H1 (cell line): ENCODE results near the gene RASGEF1C.

Source experiments
- CBX8 ChIP-seq: fragments of 300-800, 300-1000 bp; sonication (generic); IDR thresholded peaks from 2 replicates; pipeline ENCODE4 v1.7.1; 2016; ENCODE audit warnings: low read depth, low read length, borderline replicate concordance
- CREB1 ChIP-seq: IDR thresholded peaks from 2 replicates; pipeline ENCODE4 v1.6.1; 2012; ENCODE audit warnings: inconsistent platforms
- EZH2 ChIP-seq: fragments of 200-600 bp; sonication (generic); IDR thresholded peaks from 2 replicates; pipeline ENCODE4 v1.7.1; 2012; ENCODE audit warnings: low read depth, mild to moderate bottlenecking, moderate library complexity, low read length, inconsistent platforms; ENCODE audit not compliant: severe bottlenecking
- GABPA ChIP-seq: IDR thresholded peaks from 2 replicates; pipeline ENCODE4 v1.6.1; 2011; ENCODE audit warnings: mild to moderate bottlenecking, low read length, moderate library complexity, borderline replicate concordance; ENCODE audit not compliant: insufficient read depth
- JUN ChIP-seq: IDR thresholded peaks from 2 replicates; pipeline ENCODE4 v1.6.1; 2011; ENCODE audit warnings: low read depth, mild to moderate bottlenecking, improper control_type of control experiment, low read length
- MAFK ChIP-seq: IDR thresholded peaks from 2 replicates; pipeline ENCODE4 v1.6.1; 2012; ENCODE audit warnings: low read depth, mild to moderate bottlenecking, improper control_type of control experiment, low read length
- POLR2A ChIP-seq, 2 experiments: IDR thresholded peaks; 1 replicate in 1 of 2; 2 replicates in 1 of 2; pipeline ENCODE4 v1.6.1; 2011; ENCODE audit warnings: low read depth in 2 of 2, low read length in 2 of 2, mild to moderate bottlenecking in 2 of 2; ENCODE audit errors: control extremely low read depth in 1 of 2
- POU5F1 ChIP-seq: IDR thresholded peaks from 2 replicates; pipeline ENCODE4 v1.6.1; 2011; ENCODE audit warnings: low read depth, mild to moderate bottlenecking, low read length, moderate library complexity
- SP1 ChIP-seq: IDR thresholded peaks from 2 replicates; pipeline ENCODE4 v1.6.1; 2011; ENCODE audit warnings: low read depth, low read length
- TF ChIP-seq, protein P1 (sequence below), 3 experiments: IDR thresholded peaks; 1 replicate in 2 of 3; 2 replicates in 1 of 3; pipeline versions ENCODE4 v1.5.1 to v1.6.1; 2011; ENCODE audit warnings: low read length in 3 of 3, mild to moderate bottlenecking in 3 of 3, inconsistent platforms in 2 of 3, low read depth in 1 of 3, moderate library complexity in 1 of 3; ENCODE audit not compliant: insufficient read depth in 1 of 3; ENCODE audit errors: control extremely low read depth in 1 of 3
- TF ChIP-seq, protein P2 (sequence below): IDR thresholded peaks from 2 replicates; pipeline ENCODE4 v1.6.1; 2011; ENCODE audit warnings: low read depth, mild to moderate bottlenecking, low read length; ENCODE audit not compliant: insufficient read depth

DNA sequence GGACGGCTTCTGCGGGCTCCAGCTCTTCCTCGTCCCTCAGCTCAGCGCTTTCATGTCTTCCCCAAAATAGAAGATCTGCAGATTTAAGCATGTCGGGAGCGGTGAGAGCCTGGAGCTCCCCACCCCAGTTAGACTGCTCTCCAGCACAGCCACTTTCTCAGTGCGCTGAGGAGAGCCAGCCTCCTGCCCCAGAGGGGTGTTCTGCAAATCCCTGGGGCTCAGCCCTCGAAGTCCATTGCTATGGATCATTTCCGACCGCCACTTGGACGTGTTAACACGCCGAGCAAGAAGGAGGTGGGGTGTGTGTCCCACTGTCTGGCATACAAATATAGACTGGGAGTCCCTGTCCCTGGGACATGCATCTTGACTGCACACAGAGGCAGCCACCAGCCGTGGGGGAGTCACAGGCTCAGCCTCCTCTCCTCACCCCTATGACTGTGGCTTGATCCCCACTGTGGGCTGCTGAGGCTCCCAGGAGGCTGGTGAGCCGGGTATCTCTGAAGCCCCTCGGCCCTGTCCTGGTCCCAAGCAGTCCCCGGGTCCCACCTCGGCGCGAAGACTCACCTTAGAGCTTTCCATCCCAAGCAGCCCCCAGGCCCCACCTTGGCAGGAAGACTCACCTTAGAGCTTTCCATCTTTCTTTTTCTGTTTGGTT lies 107.4 kb downstream of the RASGEF1C start:
- TF ChIP-seq, protein P1, sequence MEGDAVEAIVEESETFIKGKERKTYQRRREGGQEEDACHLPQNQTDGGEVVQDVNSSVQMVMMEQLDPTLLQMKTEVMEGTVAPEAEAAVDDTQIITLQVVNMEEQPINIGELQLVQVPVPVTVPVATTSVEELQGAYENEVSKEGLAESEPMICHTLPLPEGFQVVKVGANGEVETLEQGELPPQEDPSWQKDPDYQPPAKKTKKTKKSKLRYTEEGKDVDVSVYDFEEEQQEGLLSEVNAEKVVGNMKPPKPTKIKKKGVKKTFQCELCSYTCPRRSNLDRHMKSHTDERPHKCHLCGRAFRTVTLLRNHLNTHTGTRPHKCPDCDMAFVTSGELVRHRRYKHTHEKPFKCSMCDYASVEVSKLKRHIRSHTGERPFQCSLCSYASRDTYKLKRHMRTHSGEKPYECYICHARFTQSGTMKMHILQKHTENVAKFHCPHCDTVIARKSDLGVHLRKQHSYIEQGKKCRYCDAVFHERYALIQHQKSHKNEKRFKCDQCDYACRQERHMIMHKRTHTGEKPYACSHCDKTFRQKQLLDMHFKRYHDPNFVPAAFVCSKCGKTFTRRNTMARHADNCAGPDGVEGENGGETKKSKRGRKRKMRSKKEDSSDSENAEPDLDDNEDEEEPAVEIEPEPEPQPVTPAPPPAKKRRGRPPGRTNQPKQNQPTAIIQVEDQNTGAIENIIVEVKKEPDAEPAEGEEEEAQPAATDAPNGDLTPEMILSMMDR (IDR thresholded peaks at IDR 0.05; ENCODE audit: control extremely low read depth in 1 of 3, insufficient read depth in 1 of 3, low read depth in 1 of 3, low read length in 3 of 3), result no peak
- TF ChIP-seq POU5F1 (no peak), EZH2 (no peak), CREB1 (no peak), POLR2A (IDR thresholded peaks at IDR 0.05; ENCODE audit: control extremely low read depth in 1 of 2, low read depth in 2 of 2, low read length in 2 of 2) (no peak), CBX8 (no peak), MAFK (no peak), SP1 (no peak), JUN (no peak), GABPA (no peak)
- TF ChIP-seq, protein P2, sequence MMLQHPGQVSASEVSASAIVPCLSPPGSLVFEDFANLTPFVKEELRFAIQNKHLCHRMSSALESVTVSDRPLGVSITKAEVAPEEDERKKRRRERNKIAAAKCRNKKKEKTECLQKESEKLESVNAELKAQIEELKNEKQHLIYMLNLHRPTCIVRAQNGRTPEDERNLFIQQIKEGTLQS, result no peak
